Naive B cell (primary cell): Measurements from ENCODE around the gene SUGP1. TPM values are rescaled to one million over a fixed set of nuclear protein-coding genes. Genes with fewer than 3 reads are reported as not detected.

ENCODE experiments used
- ATAC-seq, 2 donors: fragments of 150-1000 bp; cut with Tn5 transposase; 2 replicates each; pipeline ENCODE4 v1.10.0; 2021; ENCODE audit warnings: low read depth in 2 of 2, mild to moderate bottlenecking in 2 of 2, moderate library complexity in 2 of 2
- DNase-seq: peaks from one replicate; pipeline ENCODE4 v3.0.0; 2022
- H3K27ac Mint-ChIP-seq, 6 donors: one replicate each; pipeline ENCODE4 v1.8.0; 2020 to 2022; ENCODE audit warnings: mild to moderate bottlenecking in 6 of 6, mixed read lengths in 6 of 6, moderate library complexity in 5 of 6, inconsistent platforms in 2 of 6
- H3K27me3 Mint-ChIP-seq, 3 donors: one replicate each; pipeline ENCODE4 v1.8.0; 2021 to 2022; ENCODE audit warnings: mixed read lengths in 3 of 3, mild to moderate bottlenecking in 1 of 3
- H3K36me3 Mint-ChIP-seq, 2 donors: one replicate each; pipeline ENCODE4 v1.8.0; 2020 to 2022; ENCODE audit warnings: mixed read lengths in 2 of 2, inconsistent platforms in 1 of 2, mild to moderate bottlenecking in 1 of 2
- H3K4me1 Mint-ChIP-seq, 3 donors: one replicate each; pipeline ENCODE4 v1.8.0; 2020 to 2022; ENCODE audit warnings: mixed read lengths in 3 of 3, inconsistent platforms in 1 of 3, mild to moderate bottlenecking in 1 of 3, moderate library complexity in 1 of 3
- H3K4me3 Mint-ChIP-seq, 8 donors: one replicate each; pipeline ENCODE4 v1.8.0; 2020 to 2022; ENCODE audit warnings: mild to moderate bottlenecking in 8 of 8, mixed read lengths in 8 of 8, moderate library complexity in 8 of 8, inconsistent platforms in 2 of 8
- H3K9me3 Mint-ChIP-seq, 7 donors: one replicate each; pipeline ENCODE4 v1.8.0; 2020 to 2022; ENCODE audit warnings: mixed read lengths in 7 of 7, mild to moderate bottlenecking in 5 of 7, inconsistent platforms in 2 of 7, moderate library complexity in 1 of 7
- polyA plus RNA-seq, 6 donors: library from polyadenylated mRNA; unstranded; fragments of 300-500 nt; fragmentation: Illumina TruSeq; gene quantifications; one replicate each; pipeline ENCODE4 v1.2.3, GENCODE V29; 2021; ENCODE audit warnings: low read depth in 6 of 6

The SUGP1 gene
- polyA plus RNA-seq, 6 donors from 2014 or later: 22.8 to 45.7 (median 26.5) TPM

DNA sequence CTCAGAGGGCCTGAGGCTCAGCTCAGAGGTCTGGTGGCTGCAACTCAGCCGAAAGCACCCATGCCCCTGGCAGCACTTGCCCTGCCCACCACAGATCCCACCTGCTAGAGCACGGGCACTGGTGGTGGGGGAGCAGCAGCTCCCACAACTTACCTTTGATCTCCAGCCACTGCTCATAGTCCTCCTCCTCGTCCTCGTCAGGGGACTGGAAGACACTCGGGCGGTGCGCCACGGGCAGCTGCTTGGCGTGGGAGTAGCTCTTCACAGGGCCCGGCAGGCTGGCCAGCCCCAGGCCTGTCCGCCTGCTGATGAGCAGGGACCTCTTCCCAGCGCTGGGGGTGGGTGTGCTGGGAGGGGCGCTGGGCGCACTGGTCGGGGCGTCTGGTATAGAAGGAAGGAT is 14.6 kb downstream of the SUGP1 start:
- Mint-ChIP-seq H3K4me1 (peaks cover 0 to 5% (median 0%) of the 10 kb centered on the region in 3 donors), H3K9me3 (no peaks in the 10 kb centered on the region), H3K27me3 (no peaks in the 10 kb centered on the region), H3K36me3 (no peaks in the 10 kb centered on the region), H3K27ac (no peak overlapping the region), H3K4me3 (no peak overlapping the region)
- DNase-seq (no peak), ATAC-seq (no peak)

DNA sequence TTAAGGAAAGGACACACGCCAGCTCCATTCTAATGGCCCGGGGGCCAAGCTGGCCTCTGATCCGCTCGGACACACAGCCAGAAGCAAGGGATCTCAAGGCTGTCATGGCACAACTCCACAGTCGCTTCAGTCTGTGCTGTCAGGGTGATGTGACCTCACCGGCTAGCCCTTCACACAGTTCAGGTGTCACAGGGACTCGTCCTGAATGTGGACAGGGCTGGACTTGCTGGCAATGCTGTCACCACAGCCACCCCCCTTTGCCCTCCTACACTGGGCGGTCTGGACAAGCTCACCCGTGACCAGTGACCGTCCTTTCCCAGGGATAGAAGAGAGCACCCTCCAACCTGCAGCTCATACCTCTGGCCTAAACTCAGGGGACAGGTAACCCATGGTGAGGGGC is 15.2 kb downstream of the SUGP1 start:
- no peaks in the 10 kb centered on the region for H3K36me3 Mint-ChIP-seq
- H3K27ac Mint-ChIP-seq: no peak overlapping the region
- peaks cover 0 to 5% (median 0%) of the 10 kb centered on the region in 3 donors for H3K4me1 Mint-ChIP-seq
- ATAC-seq: no peak
- no peaks in the 10 kb centered on the region for H3K27me3 Mint-ChIP-seq
- H3K4me3 Mint-ChIP-seq: no peak overlapping the region
- DNase-seq: no peak
- no peaks in the 10 kb centered on the region for H3K9me3 Mint-ChIP-seq

DNA sequence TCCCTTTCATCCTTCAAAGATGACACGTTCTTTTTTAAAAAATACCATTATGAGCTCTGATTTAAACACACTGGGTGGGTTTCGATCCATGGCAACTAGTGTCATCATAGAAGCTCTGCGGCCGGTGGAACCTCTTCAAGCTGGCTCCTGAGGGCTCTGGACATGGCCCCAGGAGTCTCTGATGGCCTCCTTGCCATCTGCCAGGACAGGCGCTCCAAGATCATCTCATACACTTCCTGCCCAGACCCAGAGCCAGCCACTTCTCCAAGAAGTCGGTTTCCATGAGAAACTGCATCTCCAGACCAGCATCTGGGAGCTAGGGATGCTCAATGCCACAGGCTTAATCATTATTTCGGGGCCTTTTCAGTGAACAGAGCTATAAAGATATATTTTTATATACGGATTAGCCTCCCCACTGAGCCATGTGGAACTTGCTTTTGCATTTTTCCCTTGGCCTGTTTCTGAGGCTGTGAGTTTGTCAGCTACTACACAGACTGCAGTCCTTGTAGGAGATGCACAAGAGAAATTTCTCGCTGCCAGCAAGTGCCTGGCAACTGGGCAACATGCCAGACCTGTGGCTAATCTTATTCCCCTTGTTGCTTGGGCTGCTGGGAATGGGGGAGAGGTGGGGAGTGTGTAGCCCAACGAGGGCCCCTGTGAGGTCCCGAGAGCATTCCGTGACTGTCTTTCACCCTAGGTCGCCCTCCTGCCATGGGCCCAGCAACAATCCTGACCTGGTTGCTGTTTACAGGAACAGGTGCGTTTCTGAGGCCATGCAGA is 15.9 kb downstream of the SUGP1 start:
- H3K36me3 Mint-ChIP-seq: no peaks in the 10 kb centered on the region
- H3K27ac Mint-ChIP-seq: peak overlapping the region in 1 of 6 donors; percentile 33
- H3K9me3 Mint-ChIP-seq: no peaks in the 10 kb centered on the region
- peak overlapping the region in 1 of 8 donors; percentile 23 for H3K4me3 Mint-ChIP-seq
- H3K4me1 Mint-ChIP-seq: peaks cover 0 to 5% (median 0%) of the 10 kb centered on the region in 3 donors
- DNase-seq (no peak), ATAC-seq (no peak)
- no peaks in the 10 kb centered on the region for H3K27me3 Mint-ChIP-seq

DNA sequence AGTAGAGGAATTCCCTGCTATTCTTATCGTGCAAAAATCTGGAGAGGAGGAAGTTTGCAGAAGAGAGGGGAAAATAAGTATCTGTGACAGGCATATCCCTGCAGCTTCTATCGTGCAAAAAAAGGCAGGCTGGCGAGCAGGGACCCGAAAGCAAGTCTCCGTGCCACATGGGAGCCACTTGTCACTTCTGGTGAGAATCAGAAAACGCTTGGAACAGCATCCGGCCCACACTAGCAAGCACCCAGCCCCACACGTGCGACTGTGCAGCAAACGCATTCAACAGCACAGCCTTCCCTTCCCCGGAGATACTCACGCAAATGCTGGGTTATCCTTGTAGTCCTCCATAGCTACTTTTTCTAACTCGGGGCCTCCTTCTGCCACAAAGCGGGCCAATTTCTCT is 16.9 kb downstream of the SUGP1 start:
- no peak overlapping the region for H3K4me3 Mint-ChIP-seq
- H3K36me3 Mint-ChIP-seq: no peaks in the 10 kb centered on the region
- DNase-seq (no peak), ATAC-seq (no peak)
- no peaks in the 10 kb centered on the region for H3K9me3 Mint-ChIP-seq
- no peaks in the 10 kb centered on the region for H3K27me3 Mint-ChIP-seq
- no peak overlapping the region for H3K27ac Mint-ChIP-seq
- H3K4me1 Mint-ChIP-seq: peaks cover 0 to 5% (median 0%) of the 10 kb centered on the region in 3 donors

DNA sequence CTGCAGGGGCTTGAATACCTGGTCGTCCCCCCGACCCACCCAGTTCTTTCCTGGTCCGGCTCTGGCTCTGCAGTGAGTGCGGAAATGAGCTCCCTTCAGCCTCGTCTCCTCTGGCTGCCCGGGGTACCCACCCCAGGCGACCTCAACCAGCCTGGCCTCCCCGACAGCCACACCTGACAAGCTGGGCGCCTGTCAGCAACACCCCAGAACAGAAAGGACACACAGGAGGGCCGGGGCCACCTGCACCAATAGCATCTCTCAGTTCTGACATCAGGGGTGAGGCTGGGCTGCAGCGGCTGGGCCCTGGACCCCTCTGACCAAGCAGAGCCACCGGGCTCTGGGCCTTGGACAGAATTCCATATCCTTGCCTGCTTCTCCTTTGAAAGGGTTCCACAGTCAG is 19.7 kb downstream of the SUGP1 start:
- Mint-ChIP-seq H3K27ac (no peak overlapping the region), H3K4me3 (no peak overlapping the region), H3K36me3 (no peaks in the 10 kb centered on the region), H3K9me3 (no peaks in the 10 kb centered on the region), H3K27me3 (no peaks in the 10 kb centered on the region), H3K4me1 (peaks cover 0 to 5% (median 0%) of the 10 kb centered on the region in 3 donors)
- DNase-seq (no peak), ATAC-seq (no peak)

DNA sequence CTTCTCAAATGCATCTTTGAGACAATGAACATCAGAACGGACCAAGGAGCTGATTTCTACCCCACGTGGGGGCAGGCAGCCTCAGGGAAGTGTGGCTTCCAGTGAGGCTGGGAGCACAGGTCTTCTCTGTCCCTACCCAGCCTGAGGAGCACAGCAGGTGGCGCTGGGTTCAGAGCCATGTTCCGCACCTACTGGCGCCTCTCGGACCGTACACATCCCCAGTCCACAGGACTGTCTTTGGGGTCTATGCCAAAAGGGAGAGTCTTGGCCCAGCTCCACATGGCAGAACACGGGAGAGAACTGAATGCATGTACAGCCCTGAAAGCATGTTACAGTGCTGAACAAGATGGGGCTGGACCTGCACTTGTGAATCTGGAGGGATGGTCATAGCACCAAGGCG is 22.6 kb downstream of the SUGP1 start:
- Mint-ChIP-seq H3K4me1 (peaks cover 0 to 2% (median 0%) of the 10 kb centered on the region in 3 donors), H3K27ac (peak overlapping the region in 2 of 6 donors; percentile 39 to 72), H3K27me3 (no peaks in the 10 kb centered on the region), H3K9me3 (no peaks in the 10 kb centered on the region), H3K4me3 (no peak overlapping the region), H3K36me3 (peaks cover 8% of the 10 kb centered on the region in 2 donors)
- ATAC-seq (no peak), DNase-seq (no peak)

DNA sequence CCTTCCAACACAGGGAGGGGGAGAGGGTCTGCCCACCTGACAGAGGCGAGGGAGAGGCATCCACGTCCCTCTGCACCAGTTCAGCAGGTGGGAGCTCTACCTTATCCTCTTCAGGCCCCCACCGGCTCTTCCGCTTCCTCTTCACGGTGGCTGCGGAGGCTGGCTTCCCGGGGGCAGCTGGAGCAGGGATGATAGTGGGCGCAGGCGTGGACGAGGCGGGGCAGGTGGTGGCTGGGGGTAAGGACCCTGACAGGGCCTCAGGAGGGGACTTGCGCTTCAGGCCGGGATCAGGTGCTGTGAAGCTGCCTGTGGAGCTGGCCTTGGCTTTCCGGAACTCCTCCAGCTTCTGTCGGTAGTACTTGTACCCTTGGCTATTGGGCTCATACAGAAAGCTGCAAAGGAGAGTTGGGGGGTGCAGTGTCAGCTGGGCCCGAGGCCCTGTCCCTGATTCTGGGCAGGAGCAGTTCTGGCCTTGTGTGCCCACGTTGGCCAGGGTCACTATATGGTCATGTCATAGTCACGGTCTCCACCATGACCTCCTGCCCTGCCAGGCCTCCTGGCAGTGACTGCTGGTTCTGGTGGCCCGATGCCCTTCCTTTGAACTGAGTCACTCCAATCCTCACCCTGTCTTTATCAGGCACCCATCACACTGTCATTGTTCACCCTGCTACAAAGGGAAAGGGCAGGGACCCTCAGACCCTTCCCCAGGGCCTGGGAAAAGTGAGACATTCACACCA is 23.2 kb downstream of the SUGP1 start:
- H3K27me3 Mint-ChIP-seq: no peaks in the 10 kb centered on the region
- DNase-seq (no peak), ATAC-seq (no peak)
- H3K4me1 Mint-ChIP-seq: peaks cover 0 to 2% (median 0%) of the 10 kb centered on the region in 3 donors
- peaks cover 12% of the 10 kb centered on the region in 2 donors for H3K36me3 Mint-ChIP-seq
- no peak overlapping the region for H3K4me3 Mint-ChIP-seq
- peak overlapping the region in 3 of 6 donors; percentile 39 to 72 (median 47) for H3K27ac Mint-ChIP-seq
- peaks cover 0 to 3% (median 2%) of the 10 kb centered on the region in 7 donors for H3K9me3 Mint-ChIP-seq

DNA sequence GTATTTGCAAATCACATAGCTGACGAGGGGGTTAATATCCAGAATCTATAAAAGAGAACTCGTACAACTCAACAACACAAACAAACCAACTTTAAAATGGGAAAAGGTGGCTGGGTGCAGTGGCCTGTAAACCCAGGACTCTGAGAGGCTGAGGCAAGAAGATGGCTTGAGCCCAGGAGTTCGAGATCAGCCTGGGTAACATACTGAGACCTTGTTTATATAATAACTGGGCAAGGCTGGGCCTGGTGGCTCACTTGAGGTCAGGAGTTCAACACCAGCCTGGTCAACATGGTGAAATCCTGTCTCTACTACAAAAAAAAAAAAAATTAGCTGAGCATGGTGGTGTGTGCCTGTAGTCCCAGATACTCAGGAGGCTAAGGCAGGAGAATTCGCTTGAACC is 25.4 kb downstream of the SUGP1 start:
- Mint-ChIP-seq H3K4me3 (no peak overlapping the region), H3K4me1 (no peaks in the 10 kb centered on the region), H3K9me3 (peaks cover 0 to 6% (median 2%) of the 10 kb centered on the region in 7 donors), H3K27me3 (no peaks in the 10 kb centered on the region), H3K27ac (peak overlapping the region in 1 of 6 donors; percentile 43), H3K36me3 (peaks cover 24 to 27% of the 10 kb centered on the region in 2 donors)
- DNase-seq: no peak
- no peak for ATAC-seq

DNA sequence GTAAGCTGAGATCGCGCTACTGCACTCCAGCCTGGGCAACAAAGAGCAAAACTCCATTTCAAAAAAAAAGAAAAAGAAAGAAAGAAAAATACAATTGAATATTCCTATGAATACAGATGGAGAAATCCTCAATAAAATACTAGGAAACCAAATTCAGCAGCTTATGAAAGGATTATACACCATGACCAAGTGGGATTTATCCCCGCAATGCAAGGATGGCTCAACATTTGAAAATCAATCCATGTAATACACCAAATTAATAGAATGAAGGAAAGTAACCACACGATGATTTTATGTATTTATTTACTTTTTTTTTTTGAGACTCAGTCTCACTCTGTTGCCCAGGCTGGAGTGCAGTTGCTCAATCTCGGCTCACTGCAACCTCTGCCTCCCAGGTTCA is 27.7 kb downstream of the SUGP1 start:
- ATAC-seq (no peak), DNase-seq (no peak)
- Mint-ChIP-seq H3K4me3 (no peak overlapping the region), H3K27ac (no peak overlapping the region), H3K36me3 (peaks cover 28 to 32% of the 10 kb centered on the region in 2 donors), H3K9me3 (peaks cover 0 to 6% (median 2%) of the 10 kb centered on the region in 7 donors), H3K27me3 (no peaks in the 10 kb centered on the region), H3K4me1 (no peaks in the 10 kb centered on the region)

DNA sequence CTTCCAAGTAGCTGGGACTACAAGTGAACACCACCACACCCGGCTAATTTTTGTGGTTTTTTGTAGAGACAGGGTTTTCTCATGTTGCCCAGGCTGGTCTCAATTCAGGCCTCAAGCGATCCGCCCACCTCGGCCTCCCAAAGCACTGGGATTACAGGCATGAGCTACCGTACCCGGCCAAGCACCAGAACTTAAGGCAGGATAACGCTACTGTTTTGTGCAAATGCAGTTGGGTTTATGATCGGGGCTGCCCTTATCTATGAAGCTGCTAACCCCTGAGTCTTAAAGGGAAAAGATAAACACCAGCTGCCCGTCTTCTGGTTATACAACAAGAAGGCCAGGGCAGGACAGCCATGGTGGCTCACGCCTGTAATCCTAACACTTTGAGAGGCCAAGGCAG is 34.6 kb downstream of the SUGP1 start:
- no peak overlapping the region for H3K4me3 Mint-ChIP-seq
- H3K27me3 Mint-ChIP-seq: no peaks in the 10 kb centered on the region
- H3K9me3 Mint-ChIP-seq: peaks cover 0 to 2% (median 0%) of the 10 kb centered on the region in 7 donors
- H3K36me3 Mint-ChIP-seq: peaks cover 19 to 23% of the 10 kb centered on the region in 2 donors
- no peaks in the 10 kb centered on the region for H3K4me1 Mint-ChIP-seq
- H3K27ac Mint-ChIP-seq: no peak overlapping the region
- DNase-seq: no peak
- no peak for ATAC-seq

DNA sequence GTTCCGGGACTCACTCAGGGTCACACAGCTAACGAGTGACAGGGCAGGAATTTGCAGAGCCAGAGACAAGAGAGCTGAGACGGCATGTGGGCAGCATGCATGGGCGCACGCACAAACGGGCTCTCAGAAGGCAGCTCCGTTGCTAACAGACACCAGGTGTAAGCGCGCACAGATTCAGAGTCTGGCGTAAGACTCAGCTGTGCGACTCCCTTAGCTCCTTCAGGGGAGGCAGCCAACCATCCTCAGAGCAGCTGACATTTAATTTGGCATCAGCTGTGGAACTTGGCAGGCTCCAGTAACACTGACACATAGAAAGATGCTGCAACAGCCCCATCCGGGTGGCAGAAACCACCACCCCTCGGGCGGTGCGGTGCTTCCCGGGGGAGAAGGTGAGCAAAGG is 39.7 kb downstream of the SUGP1 start:
- no peak for DNase-seq
- Mint-ChIP-seq H3K4me1 (no peaks in the 10 kb centered on the region), H3K4me3 (no peak overlapping the region), H3K27ac (no peak overlapping the region), H3K9me3 (peaks cover 0 to 2% (median 0%) of the 10 kb centered on the region in 7 donors), H3K36me3 (peaks cover 24 to 26% of the 10 kb centered on the region in 2 donors), H3K27me3 (no peaks in the 10 kb centered on the region)
- no peak for ATAC-seq

DNA sequence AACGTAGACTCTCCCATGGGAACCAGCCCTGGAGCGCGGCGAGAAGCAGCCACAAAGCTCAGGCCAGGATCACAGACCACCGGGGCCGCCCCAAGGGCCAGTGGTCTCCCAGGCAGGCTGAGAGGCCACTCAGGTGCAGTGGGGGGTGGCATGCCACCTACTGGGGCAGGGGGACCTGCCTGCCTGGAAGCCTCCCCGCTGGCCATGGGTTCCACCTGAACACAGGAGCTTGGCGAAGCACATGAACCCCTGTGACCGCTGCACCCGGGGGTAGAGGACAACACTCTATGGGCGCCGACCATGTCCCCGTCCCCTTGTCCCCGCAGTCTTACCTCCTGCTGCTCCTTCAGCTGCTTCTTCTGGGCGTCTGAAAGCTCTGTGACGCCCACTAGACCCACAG is 40.5 kb downstream of the SUGP1 start:
- Mint-ChIP-seq H3K27ac (peak overlapping the region in 1 of 6 donors; percentile 57), H3K36me3 (peaks cover 23 to 26% of the 10 kb centered on the region in 2 donors), H3K9me3 (peaks cover 0 to 2% (median 0%) of the 10 kb centered on the region in 7 donors), H3K4me3 (no peak overlapping the region), H3K27me3 (no peaks in the 10 kb centered on the region), H3K4me1 (no peaks in the 10 kb centered on the region)
- DNase-seq: no peak
- ATAC-seq: no peak

DNA sequence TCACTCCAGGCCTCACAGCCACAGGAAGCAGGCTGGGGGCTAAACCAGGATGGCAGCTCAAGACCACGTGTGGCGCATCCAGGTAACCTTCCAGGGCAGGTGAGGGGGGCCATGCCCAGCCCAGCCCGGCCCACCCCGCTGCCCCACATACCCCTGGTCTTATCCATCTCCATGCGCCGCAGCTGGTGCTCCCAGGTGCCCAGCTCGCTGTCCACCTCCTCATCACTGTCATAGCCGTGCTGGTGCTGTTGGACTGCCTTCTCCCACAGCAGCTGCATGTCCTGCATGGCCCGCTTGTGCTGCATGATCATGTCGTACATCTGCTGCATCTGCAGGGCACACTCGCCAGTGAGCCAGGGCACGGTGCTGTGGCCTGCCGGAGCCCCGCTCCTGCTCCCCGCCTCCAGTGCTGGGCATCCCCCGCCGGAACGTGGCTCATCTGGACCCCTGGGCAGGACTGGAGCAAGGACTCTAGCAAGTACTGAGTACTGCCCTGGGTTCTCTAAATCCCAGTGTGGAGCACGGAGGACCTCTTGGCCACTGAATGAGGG is 41.2 kb downstream of the SUGP1 start:
- Mint-ChIP-seq H3K4me3 (peak overlapping the region in 2 of 8 donors; percentile 25 to 76), H3K36me3 (peaks cover 18 to 20% of the 10 kb centered on the region in 2 donors)
- DNase-seq: no peak

More for the DNA sequence above, 41.2 kb downstream of the SUGP1 start:
- H3K9me3 Mint-ChIP-seq: no peaks in the 10 kb centered on the region
- H3K27me3 Mint-ChIP-seq: peaks cover 0 to 7% (median 3%) of the 10 kb centered on the region in 3 donors
- no peak overlapping the region for H3K27ac Mint-ChIP-seq
- ATAC-seq: no peak
- H3K4me1 Mint-ChIP-seq: peaks cover 0 to 2% (median 1%) of the 10 kb centered on the region in 3 donors
